NCI-H82 (cell line): ENCODE measurements around the gene CETP.
"Not testable (repeated sequence)": the region's sequence is repeated elsewhere in the genome, so short reads cannot be mapped to it uniquely, and the experiment has no call there.

Experiments used
- DNase-seq: peaks from one replicate; lab custom pipeline; 2025; lab: John Stamatoyannopoulos, UW

The CETP gene

GRCh38 chr16:56933828-56934598 lies 27.7 kb upstream of the CETP start:
- no peak for DNase-seq

GRCh38 chr16:56934599-56935145 lies 27.1 kb upstream of the CETP start:
- DNase-seq, result not testable (repeated sequence)

GRCh38 chr16:56935201-56935600 lies 26.5 kb upstream of the CETP start:
- no peak for DNase-seq

GRCh38 chr16:56936491-56936890 lies 25.3 kb upstream of the CETP start:
- no peak for DNase-seq

GRCh38 chr16:56936950-56937349 lies 24.8 kb upstream of the CETP start:
- no peak for DNase-seq

- DNase-seq, result no peak
Measured at GRCh38 chr16:56938664-56939513, 22.9 kb upstream of the CETP start.

- no peak for DNase-seq
Measured at GRCh38 chr16:56939801-56940200, 21.9 kb upstream of the CETP start.

GRCh38 chr16:56941092-56941491 lies 20.7 kb upstream of the CETP start:
- DNase-seq, result no peak

- DNase-seq, result no peak
Measured at GRCh38 chr16:56941856-56942331, 19.9 kb upstream of the CETP start.

- no peak for DNase-seq
Measured at GRCh38 chr16:56943761-56944375, 17.9 kb upstream of the CETP start.

GRCh38 chr16:56944954-56945839 lies 16.6 kb upstream of the CETP start:
- DNase-seq, result peak; percentile 11

GRCh38 chr16:56945847-56946527 lies 15.8 kb upstream of the CETP start:
- no peak for DNase-seq

GRCh38 chr16:56946767-56947603 lies 14.8 kb upstream of the CETP start:
- no peak for DNase-seq

- no peak for DNase-seq
Measured at GRCh38 chr16:56947604-56947995, 14.2 kb upstream of the CETP start.

- no peak for DNase-seq
Measured at GRCh38 chr16:56948234-56948633, 13.5 kb upstream of the CETP start.

- no peak for DNase-seq
Measured at GRCh38 chr16:56950051-56950450, 11.7 kb upstream of the CETP start.

GRCh38 chr16:56950455-56950854 lies 11.3 kb upstream of the CETP start:
- no peak for DNase-seq

- DNase-seq, result peak; percentile 70
Measured at GRCh38 chr16:56950881-56951771, 10.6 kb upstream of the CETP start.

GRCh38 chr16:56953006-56953405 lies 8.7 kb upstream of the CETP start:
- DNase-seq, result no peak
